MM.1S (cell line): Measurements from ENCODE around the gene TMEM119.

ENCODE experiments used
- DNase-seq: peaks from one replicate; pipeline ENCODE4 v3.0.0-alpha.2; 2015
- H2AFZ ChIP-seq: fragments of 300-600 bp; sonication (generic); 2 replicates; pipeline ENCODE4 v1.6.0; 2016; ENCODE audit warnings: antibody characterized with exemption, low read length
- H3F3A ChIP-seq: fragments of 300-600 bp; sonication (generic); 2 replicates; pipeline ENCODE4 v1.6.1; 2016; ENCODE audit warnings: mild to moderate bottlenecking, antibody characterized with exemption, low read length, moderate library complexity, mixed read lengths; ENCODE audit not compliant: insufficient read depth
- H3K27ac ChIP-seq: fragments of 300-600 bp; sonication (generic); 2 replicates; pipeline ENCODE4 v1.5.1; 2016; ENCODE audit warnings: mild to moderate bottlenecking, low read length
- H3K27me3 ChIP-seq: fragments of 300-600 bp; sonication (generic); replicated peaks from 2 replicates; pipeline ENCODE4 v1.6.0; 2016; ENCODE audit warnings: low read length; ENCODE audit not compliant: insufficient read depth
- H3K36me3 ChIP-seq: fragments of 300-600 bp; sonication (generic); replicated peaks from 2 replicates; pipeline ENCODE4 v1.6.1; 2016; ENCODE audit warnings: mild to moderate bottlenecking, low read length, mixed read lengths; ENCODE audit not compliant: insufficient read depth
- H3K4me1 ChIP-seq: fragments of 300-600 bp; sonication (generic); 2 replicates; pipeline ENCODE4 v1.6.1; 2016; ENCODE audit warnings: low read length, mixed read lengths
- H3K4me2 ChIP-seq: fragments of 300-600 bp; sonication (generic); 2 replicates; pipeline ENCODE4 v1.6.0; 2016; ENCODE audit warnings: low read depth, low read length
- H3K4me3 ChIP-seq: fragments of 300-600 bp; sonication (generic); 2 replicates; pipeline ENCODE4 v1.5.1; 2016; ENCODE audit warnings: low read length, mixed read lengths
- H3K79me2 ChIP-seq: fragments of 300-600 bp; sonication (generic); 2 replicates; pipeline ENCODE4 v1.6.1; 2016; ENCODE audit warnings: mixed run types, low read length, mixed read lengths
- H3K9ac ChIP-seq: fragments of 300-600 bp; sonication (generic); 2 replicates; pipeline ENCODE4 v1.6.1; 2016; ENCODE audit warnings: low read length, mixed read lengths
- H3K9me2 ChIP-seq: fragments of 300-600 bp; sonication (generic); replicated peaks from 2 replicates; pipeline ENCODE4 v1.6.1; 2016; ENCODE audit warnings: mild to moderate bottlenecking, low read length, mixed read lengths; ENCODE audit not compliant: insufficient read depth
- H3K9me3 ChIP-seq: fragments of 300-600 bp; sonication (generic); replicated peaks from 2 replicates; pipeline ENCODE4 v1.6.1; 2016; ENCODE audit warnings: mild to moderate bottlenecking, low read length, mixed read lengths; ENCODE audit not compliant: insufficient read depth
- H4K20me1 ChIP-seq: fragments of 300-600 bp; sonication (generic); 2 replicates; pipeline ENCODE4 v1.6.1; 2016; ENCODE audit warnings: mild to moderate bottlenecking, low read length, moderate library complexity, mixed read lengths; ENCODE audit not compliant: insufficient read depth
- EZH2 ChIP-seq: fragments of 300-600 bp; sonication (generic); optimal IDR thresholded peaks from 2 replicates; pipeline ENCODE3; 2017; ENCODE audit warnings: low read depth, mild to moderate bottlenecking, antibody characterized with exemption, low read length, mixed read lengths
- EZH2phosphoT487 ChIP-seq: fragments of 300-600 bp; sonication (generic); IDR thresholded peaks from 2 replicates; pipeline ENCODE4 v1.6.1; 2018; ENCODE audit warnings: antibody characterized with exemption, low read length
- TF ChIP-seq, protein P1 (sequence below): fragments of 300-600 bp; sonication (generic); IDR thresholded peaks from 2 replicates; pipeline ENCODE4 v1.5.1; 2016; ENCODE audit warnings: antibody characterized with exemption, low read length, mixed read lengths

TMEM119 gene

DNA sequence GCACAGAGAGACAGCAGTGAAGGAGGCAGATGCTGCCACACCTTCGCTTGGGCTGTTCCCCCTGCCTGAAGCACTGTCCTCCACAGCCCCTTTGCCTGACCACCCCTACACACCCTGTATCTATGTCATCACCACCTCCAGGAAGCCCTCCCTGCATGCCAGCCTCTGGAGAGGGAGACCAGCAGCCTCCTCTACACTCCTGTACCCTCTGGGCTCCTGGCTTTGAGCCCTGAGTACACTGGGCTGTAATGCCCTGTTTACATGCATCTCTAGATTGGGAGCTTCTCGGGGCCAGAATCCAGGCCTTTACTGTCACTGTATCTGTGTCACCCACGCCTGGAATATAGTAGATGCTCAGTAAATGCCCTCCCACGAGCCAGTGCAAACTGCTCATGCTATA, 5.9 kb upstream of the TMEM119 start:
- Histone ChIP-seq H3K9me3 (no peaks in the 10 kb centered on the region), H3K27ac (no peak overlapping the region), H3K36me3 (no peaks in the 10 kb centered on the region), H3K9ac (no peak overlapping the region), H3F3A (0 out of 2 replicates have a peak, but pooled peaks cover 4% of the 10 kb centered on the region), H3K4me3 (no peak overlapping the region), H2AFZ (no peak overlapping the region), H3K27me3 (no peaks in the 10 kb centered on the region), H3K4me2 (no peak overlapping the region), H3K4me1 (no peaks in the 10 kb centered on the region), H3K79me2 (no peaks in the 10 kb centered on the region), H4K20me1 (no peaks in the 10 kb centered on the region), H3K9me2 (no peaks in the 10 kb centered on the region)
- TF ChIP-seq, protein P1, sequence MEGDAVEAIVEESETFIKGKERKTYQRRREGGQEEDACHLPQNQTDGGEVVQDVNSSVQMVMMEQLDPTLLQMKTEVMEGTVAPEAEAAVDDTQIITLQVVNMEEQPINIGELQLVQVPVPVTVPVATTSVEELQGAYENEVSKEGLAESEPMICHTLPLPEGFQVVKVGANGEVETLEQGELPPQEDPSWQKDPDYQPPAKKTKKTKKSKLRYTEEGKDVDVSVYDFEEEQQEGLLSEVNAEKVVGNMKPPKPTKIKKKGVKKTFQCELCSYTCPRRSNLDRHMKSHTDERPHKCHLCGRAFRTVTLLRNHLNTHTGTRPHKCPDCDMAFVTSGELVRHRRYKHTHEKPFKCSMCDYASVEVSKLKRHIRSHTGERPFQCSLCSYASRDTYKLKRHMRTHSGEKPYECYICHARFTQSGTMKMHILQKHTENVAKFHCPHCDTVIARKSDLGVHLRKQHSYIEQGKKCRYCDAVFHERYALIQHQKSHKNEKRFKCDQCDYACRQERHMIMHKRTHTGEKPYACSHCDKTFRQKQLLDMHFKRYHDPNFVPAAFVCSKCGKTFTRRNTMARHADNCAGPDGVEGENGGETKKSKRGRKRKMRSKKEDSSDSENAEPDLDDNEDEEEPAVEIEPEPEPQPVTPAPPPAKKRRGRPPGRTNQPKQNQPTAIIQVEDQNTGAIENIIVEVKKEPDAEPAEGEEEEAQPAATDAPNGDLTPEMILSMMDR = no peak
- TF ChIP-seq EZH2phosphoT487 (no peak), EZH2 (no peak)
- no peak for DNase-seq

- Histone ChIP-seq H2AFZ (no peak overlapping the region), H3K36me3 (no peaks in the 10 kb centered on the region), H4K20me1 (no peaks in the 10 kb centered on the region), H3K4me2 (no peak overlapping the region), H3K9me3 (no peaks in the 10 kb centered on the region), H3K9me2 (no peaks in the 10 kb centered on the region), H3F3A (0 out of 2 replicates have a peak, but pooled peaks cover 4% of the 10 kb centered on the region), H3K4me1 (no peaks in the 10 kb centered on the region), H3K27ac (no peak overlapping the region), H3K9ac (no peak overlapping the region), H3K79me2 (no peaks in the 10 kb centered on the region), H3K4me3 (no peak overlapping the region), H3K27me3 (no peaks in the 10 kb centered on the region)
- DNase-seq = no peak
- TF ChIP-seq EZH2phosphoT487 = no peak
- TF ChIP-seq EZH2 = no peak
- TF ChIP-seq, protein P1 = no peak
Measured at GRCh38 chr12:108602976-108603704, 5.3 kb upstream of the TMEM119 start.

GRCh38 chr12:108602209-108602705, 4.4 kb upstream of the TMEM119 start:
- H3K9ac ChIP-seq = no peak overlapping the region
- no peak overlapping the region for H3K4me2 ChIP-seq
- H4K20me1 ChIP-seq = no peaks in the 10 kb centered on the region
- no peak overlapping the region for H3K27ac ChIP-seq
- no peak overlapping the region for H2AFZ ChIP-seq
- H3K4me1 ChIP-seq = no peaks in the 10 kb centered on the region
- H3K79me2 ChIP-seq = no peaks in the 10 kb centered on the region
- 0 out of 2 replicates have a peak, but pooled peaks cover 4% of the 10 kb centered on the region for H3F3A ChIP-seq
- no peaks in the 10 kb centered on the region for H3K36me3 ChIP-seq
- no peaks in the 10 kb centered on the region for H3K9me3 ChIP-seq
- H3K9me2 ChIP-seq = no peaks in the 10 kb centered on the region
- no peak overlapping the region for H3K4me3 ChIP-seq
- TF ChIP-seq, protein P1 = no peak
- TF ChIP-seq EZH2phosphoT487 (no peak), EZH2 (no peak)
- no peaks in the 10 kb centered on the region for H3K27me3 ChIP-seq
- no peak for DNase-seq
